ENCODE data around the gene AGMO. TPM values are rescaled to one million over a fixed set of nuclear protein-coding genes. Genes with fewer than 3 reads are reported as not detected.

Gene AGMO
- total and polyA plus RNA-seq, 10 of the 15 experiments (the other 5 are each of a cell fraction or from before 2014, with no cell fraction given) = 0.11 to 0.29 TPM; not detected in 8

GRCh38 chr7:15314922-15315321 is 246.9 kb downstream of the AGMO start:
- ChIA-PET POLR2A (no interaction called here), RAD21 (ENCODE audit: unreplicated experiment) (no interaction called here), SMC1A (ENCODE audit: uncharacterized antibody, unreplicated experiment) (interaction anchor here (0.9 to 1.3 kb wide), 2 partner anchors 12 to 406 kb away, joined by 3 read pairs; no protein-coding TSS in a partner anchor), CTCF (interaction anchor here (0.9 to 1.4 kb wide), 2 partner anchors 9 to 406 kb away, joined by 3 to 4 read pairs; no protein-coding TSS in a partner anchor)
- TF ChIP-seq FOS (IDR thresholded peaks at IDR 0.05; ENCODE audit: borderline replicate concordance, extremely low read depth, insufficient read length) (no peak), NRF1 (conservative IDR thresholded peaks at IDR 0.05; ENCODE audit: low read depth, low read length) (no peak), RUNX3 (IDR thresholded peaks at IDR 0.05; ENCODE audit: low read length) (no peak), ZBED1 (IDR thresholded peaks at IDR 0.05; ENCODE audit: borderline replicate concordance) (no peak), ATF3 (IDR thresholded peaks at IDR 0.05; ENCODE audit: borderline replicate concordance, extremely low read depth, low read depth, low read length) (no peak), SP1 (IDR thresholded peaks at IDR 0.05; ENCODE audit: low read depth, low read length) (no peak), HCFC1 (IDR thresholded peaks at IDR 0.05; ENCODE audit: low read length) (no peak), SMAD5 (IDR thresholded peaks at IDR 0.05; ENCODE audit: low read depth) (no peak), FOXM1 (IDR thresholded peaks at IDR 0.05; ENCODE audit: low read depth, low read length) (no peak), CHD1 (IDR thresholded peaks at IDR 0.05; ENCODE audit: low read depth, low read length) (no peak), POLR2AphosphoS5 (IDR thresholded peaks at IDR 0.05; ENCODE audit: low read length) (no peak), IKZF2 (IDR thresholded peaks at IDR 0.05) (no peak), PAX5 (IDR thresholded peaks at IDR 0.05; ENCODE audit: borderline replicate concordance, low read depth, low read length) (no peak), NFYA (IDR thresholded peaks at IDR 0.05; ENCODE audit: borderline replicate concordance, low read depth, low read length) (no peak), ELK1 (IDR thresholded peaks at IDR 0.05; ENCODE audit: low read depth, low read length) (no peak), SUPT20H (IDR thresholded peaks at IDR 0.05; ENCODE audit: borderline replicate concordance, control insufficient read depth, low read depth, low read length) (no peak), MAX (IDR thresholded peaks at IDR 0.05; ENCODE audit: low read depth, low read length) (no peak), USF1 (IDR thresholded peaks at IDR 0.05; ENCODE audit: borderline replicate concordance, extremely low read length, insufficient read depth, low read depth, low read length) (no peak), YY1 (IDR thresholded peaks at IDR 0.05; ENCODE audit: low read depth, low read length) (no peak)
- Histone ChIP-seq H4K20me1 (ENCODE audit: control insufficient read depth, insufficient read depth) (no peaks in the 10 kb centered on the region), H2AFZ (ENCODE audit: control insufficient read depth, low read depth, low read length) (no peak overlapping the region), H3K4me1 (ENCODE audit: control insufficient read depth, insufficient read depth, low read length) (no peaks in the 10 kb centered on the region), H3K4me2 (ENCODE audit: control insufficient read depth, insufficient read depth) (no peak overlapping the region), H3K9ac (ENCODE audit: control insufficient read depth, insufficient read depth, low read length) (no peak overlapping the region), H3K27ac (ENCODE audit: control insufficient read depth, insufficient read depth) (no peak overlapping the region), H3K79me2 (ENCODE audit: control insufficient read depth, insufficient read depth, low read length) (no peaks in the 10 kb centered on the region), H3K9me3 (replicated peaks; ENCODE audit: control insufficient read depth, insufficient read depth, low read length) (no peaks in the 10 kb centered on the region), H3K4me3 (no peak overlapping the region), H3K36me3 (ENCODE audit: control insufficient read depth in 2 of 2, insufficient read depth in 2 of 2, low read length in 1 of 2) (no peaks in the 10 kb centered on the region), H3K27me3 (replicated peaks in 1 of 2; ENCODE audit: control insufficient read depth in 2 of 2, insufficient read depth in 2 of 2, low read length in 1 of 2) (no peaks in the 10 kb centered on the region)
- no TSS peak for BruUV-seq (replicated peaks)
- ATAC-seq (no peak), DNase-seq (ENCODE audit: low read depth, low spot score) (no peak), FAIRE-seq (no peak)
- intact Hi-C loops (cut with micrococcal nuclease; ENCODE audit: unreplicated experiment) (no loop called here), in situ Hi-C loops (cut with MboI) (loop anchor here (5.0 to 25.0 kb wide), 3 partner anchors 410 to 1247 kb away; no protein-coding TSS in a partner anchor)
- 93% methylated on average over 5 of the region's 5 CpGs for WGBS (ENCODE audit: insufficient coverage, insufficient replicate concordance, low lambda C conversion rate, missing lambda C conversion rate)

Data from GM12878 (cell line).